Measurements from ENCODE around the gene APOA5. TPM values are rescaled to one million over a fixed set of nuclear protein-coding genes. Genes with fewer than 3 reads are reported as not detected.

The APOA5 gene
- total and polyA plus RNA-seq, 2 of the 13 experiments (the other 11 are each of a cell fraction or from before 2014, with no cell fraction given), result 44.0 to 49.1 TPM

DNA sequence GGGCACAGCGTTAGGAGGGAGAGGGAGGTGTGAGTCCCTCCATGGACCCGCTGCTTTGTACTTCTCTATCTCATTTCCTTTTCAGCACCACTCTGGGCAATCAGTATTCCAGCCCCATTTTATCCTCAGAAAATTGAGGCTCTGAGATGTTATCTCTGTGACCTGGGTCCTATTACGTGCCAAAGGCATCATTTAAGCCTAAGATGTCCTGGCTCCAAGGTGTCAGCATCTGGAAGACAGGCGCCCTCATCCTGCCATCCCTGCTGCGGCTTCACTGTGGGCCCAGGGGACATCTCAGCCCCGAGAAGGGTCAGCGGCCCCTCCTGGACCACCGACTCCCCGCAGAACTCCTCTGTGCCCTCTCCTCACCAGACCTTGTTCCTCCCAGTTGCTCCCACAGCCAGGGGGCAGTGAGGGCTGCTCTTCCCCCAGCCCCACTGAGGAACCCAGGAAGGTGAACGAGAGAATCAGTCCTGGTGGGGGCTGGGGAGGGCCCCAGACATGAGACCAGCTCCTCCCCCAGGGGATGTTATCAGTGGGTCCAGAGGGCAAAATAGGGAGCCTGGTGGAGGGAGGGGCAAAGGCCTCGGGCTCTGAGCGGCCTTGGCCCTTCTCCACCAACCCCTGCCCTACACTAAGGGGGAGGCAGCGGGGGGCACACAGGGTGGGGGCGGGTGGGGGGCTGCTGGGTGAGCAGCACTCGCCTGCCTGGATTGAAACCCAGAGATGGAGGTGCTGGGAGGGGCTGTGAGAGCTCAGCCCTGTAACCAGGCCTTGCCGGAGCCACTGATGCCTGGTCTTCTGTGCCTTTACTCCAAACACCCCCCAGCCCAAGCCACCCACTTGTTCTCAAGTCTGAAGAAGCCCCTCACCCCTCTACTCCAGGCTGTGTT is 37.2 kb upstream of the APOA5 start (continued):
- TF ChIP-seq, protein P1, sequence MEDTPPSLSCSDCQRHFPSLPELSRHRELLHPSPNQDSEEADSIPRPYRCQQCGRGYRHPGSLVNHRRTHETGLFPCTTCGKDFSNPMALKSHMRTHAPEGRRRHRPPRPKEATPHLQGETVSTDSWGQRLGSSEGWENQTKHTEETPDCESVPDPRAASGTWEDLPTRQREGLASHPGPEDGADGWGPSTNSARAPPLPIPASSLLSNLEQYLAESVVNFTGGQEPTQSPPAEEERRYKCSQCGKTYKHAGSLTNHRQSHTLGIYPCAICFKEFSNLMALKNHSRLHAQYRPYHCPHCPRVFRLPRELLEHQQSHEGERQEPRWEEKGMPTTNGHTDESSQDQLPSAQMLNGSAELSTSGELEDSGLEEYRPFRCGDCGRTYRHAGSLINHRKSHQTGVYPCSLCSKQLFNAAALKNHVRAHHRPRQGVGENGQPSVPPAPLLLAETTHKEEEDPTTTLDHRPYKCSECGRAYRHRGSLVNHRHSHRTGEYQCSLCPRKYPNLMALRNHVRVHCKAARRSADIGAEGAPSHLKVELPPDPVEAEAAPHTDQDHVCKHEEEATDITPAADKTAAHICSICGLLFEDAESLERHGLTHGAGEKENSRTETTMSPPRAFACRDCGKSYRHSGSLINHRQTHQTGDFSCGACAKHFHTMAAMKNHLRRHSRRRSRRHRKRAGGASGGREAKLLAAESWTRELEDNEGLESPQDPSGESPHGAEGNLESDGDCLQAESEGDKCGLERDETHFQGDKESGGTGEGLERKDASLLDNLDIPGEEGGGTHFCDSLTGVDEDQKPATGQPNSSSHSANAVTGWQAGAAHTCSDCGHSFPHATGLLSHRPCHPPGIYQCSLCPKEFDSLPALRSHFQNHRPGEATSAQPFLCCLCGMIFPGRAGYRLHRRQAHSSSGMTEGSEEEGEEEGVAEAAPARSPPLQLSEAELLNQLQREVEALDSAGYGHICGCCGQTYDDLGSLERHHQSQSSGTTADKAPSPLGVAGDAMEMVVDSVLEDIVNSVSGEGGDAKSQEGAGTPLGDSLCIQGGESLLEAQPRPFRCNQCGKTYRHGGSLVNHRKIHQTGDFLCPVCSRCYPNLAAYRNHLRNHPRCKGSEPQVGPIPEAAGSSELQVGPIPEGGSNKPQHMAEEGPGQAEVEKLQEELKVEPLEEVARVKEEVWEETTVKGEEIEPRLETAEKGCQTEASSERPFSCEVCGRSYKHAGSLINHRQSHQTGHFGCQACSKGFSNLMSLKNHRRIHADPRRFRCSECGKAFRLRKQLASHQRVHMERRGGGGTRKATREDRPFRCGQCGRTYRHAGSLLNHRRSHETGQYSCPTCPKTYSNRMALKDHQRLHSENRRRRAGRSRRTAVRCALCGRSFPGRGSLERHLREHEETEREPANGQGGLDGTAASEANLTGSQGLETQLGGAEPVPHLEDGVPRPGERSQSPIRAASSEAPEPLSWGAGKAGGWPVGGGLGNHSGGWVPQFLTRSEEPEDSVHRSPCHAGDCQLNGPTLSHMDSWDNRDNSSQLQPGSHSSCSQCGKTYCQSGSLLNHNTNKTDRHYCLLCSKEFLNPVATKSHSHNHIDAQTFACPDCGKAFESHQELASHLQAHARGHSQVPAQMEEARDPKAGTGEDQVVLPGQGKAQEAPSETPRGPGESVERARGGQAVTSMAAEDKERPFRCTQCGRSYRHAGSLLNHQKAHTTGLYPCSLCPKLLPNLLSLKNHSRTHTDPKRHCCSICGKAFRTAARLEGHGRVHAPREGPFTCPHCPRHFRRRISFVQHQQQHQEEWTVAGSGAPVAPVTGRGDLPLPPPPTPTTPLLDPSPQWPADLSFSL (CRISPR knock-in tag; IDR thresholded peaks at IDR 0.05), result no peak
- TF ChIP-seq RNF2 (conservative IDR thresholded peaks at IDR 0.05; ENCODE audit: low read depth), result no peak
- peak; percentile 71; the same call in 1 of the 2 replicates for TF ChIP-seq ZNF232 (CRISPR knock-in tag; IDR thresholded peaks at IDR 0.05; ENCODE audit: borderline replicate concordance)
- no peak for TF ChIP-seq PLRG1 (conservative IDR thresholded peaks at IDR 0.05)
- TF ChIP-seq ZNF543 (CRISPR knock-in tag; IDR thresholded peaks at IDR 0.05), result no peak; the same call in 1 of the 2 replicates
- 0 out of 2 replicates have a peak, but pooled peaks have one; percentile 12 for TF ChIP-seq PCBP1 (IDR thresholded peaks at IDR 0.05; ENCODE audit: borderline replicate concordance, low read depth, low read length)
- TF ChIP-seq RFX1 (IDR thresholded peaks at IDR 0.05), result no peak
- 0 out of 2 replicates have a peak, but pooled peaks have one; percentile 19 for TF ChIP-seq ZNF816 (CRISPR knock-in tag; IDR thresholded peaks at IDR 0.05; ENCODE audit: borderline replicate concordance)
- no peak for TF ChIP-seq ZEB1 (IDR thresholded peaks at IDR 0.05; ENCODE audit: insufficient replicate concordance, low read depth)
- TF ChIP-seq, protein P2, sequence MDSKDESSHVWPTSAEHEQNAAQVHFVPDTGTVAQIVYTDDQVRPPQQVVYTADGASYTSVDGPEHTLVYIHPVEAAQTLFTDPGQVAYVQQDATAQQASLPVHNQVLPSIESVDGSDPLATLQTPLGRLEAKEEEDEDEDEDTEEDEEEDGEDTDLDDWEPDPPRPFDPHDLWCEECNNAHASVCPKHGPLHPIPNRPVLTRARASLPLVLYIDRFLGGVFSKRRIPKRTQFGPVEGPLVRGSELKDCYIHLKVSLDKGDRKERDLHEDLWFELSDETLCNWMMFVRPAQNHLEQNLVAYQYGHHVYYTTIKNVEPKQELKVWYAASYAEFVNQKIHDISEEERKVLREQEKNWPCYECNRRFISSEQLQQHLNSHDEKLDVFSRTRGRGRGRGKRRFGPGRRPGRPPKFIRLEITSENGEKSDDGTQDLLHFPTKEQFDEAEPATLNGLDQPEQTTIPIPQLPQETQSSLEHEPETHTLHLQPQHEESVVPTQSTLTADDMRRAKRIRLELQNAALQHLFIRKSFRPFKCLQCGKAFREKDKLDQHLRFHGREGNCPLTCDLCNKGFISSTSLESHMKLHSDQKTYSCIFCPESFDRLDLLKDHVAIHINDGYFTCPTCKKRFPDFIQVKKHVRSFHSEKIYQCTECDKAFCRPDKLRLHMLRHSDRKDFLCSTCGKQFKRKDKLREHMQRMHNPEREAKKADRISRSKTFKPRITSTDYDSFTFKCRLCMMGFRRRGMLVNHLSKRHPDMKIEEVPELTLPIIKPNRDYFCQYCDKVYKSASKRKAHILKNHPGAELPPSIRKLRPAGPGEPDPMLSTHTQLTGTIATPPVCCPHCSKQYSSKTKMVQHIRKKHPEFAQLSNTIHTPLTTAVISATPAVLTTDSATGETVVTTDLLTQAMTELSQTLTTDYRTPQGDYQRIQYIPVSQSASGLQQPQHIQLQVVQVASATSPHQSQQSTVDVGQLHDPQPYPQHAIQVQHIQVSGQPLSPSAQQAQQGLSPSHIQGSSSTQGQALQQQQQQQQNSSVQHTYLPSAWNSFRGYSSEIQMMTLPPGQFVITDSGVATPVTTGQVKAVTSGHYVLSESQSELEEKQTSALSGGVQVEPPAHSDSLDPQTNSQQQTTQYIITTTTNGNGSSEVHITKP (CRISPR knock-in tag; IDR thresholded peaks at IDR 0.05; ENCODE audit: low read depth), result no peak
- no peak for TF ChIP-seq SP140L (CRISPR knock-in tag; IDR thresholded peaks at IDR 0.05; ENCODE audit: borderline replicate concordance)
- TF ChIP-seq ARNT (IDR thresholded peaks at IDR 0.05), result no peak
- no peak for TF ChIP-seq NFIB (CRISPR knock-in tag; IDR thresholded peaks at IDR 0.05; ENCODE audit: borderline replicate concordance)
- peak; percentile 10; the same call in 1 of the 2 replicates for TF ChIP-seq ZFX (CRISPR knock-in tag; IDR thresholded peaks at IDR 0.05; ENCODE audit: low read depth)
- TF ChIP-seq WIZ (CRISPR knock-in tag; IDR thresholded peaks at IDR 0.05), result no peak
- no peak for TF ChIP-seq FLYWCH1 (CRISPR knock-in tag; IDR thresholded peaks at IDR 0.05)
- TF ChIP-seq TBP (CRISPR knock-in tag; IDR thresholded peaks at IDR 0.05), result no peak
- no peak for TF ChIP-seq ZNF282 (IDR thresholded peaks at IDR 0.05; ENCODE audit: partially characterized antibody)
- peak; percentile 96 for TF ChIP-seq BRD4 (CRISPR knock-in tag; IDR thresholded peaks at IDR 0.05)
- TF ChIP-seq RARG (CRISPR knock-in tag; IDR thresholded peaks at IDR 0.05; ENCODE audit: low read depth), result no peak
- no peak for TF ChIP-seq ZNF713 (CRISPR knock-in tag; IDR thresholded peaks at IDR 0.05)

Data from HepG2 (cell line).